HEK293T (cell line): Measurements from ENCODE around the gene DIPK2A.

ENCODE experiments used
- CTCF ChIA-PET: fragments of 350-600 bp; formaldehyde crosslinking; extraction: SDS; loops from one replicate; lab custom pipeline; 2021; ENCODE audit warnings: antibody characterized with exemption, inconsistent platforms; lab: Yijun Ruan, JAX
- POLR2A ChIA-PET: fragments of 350-600 bp; formaldehyde crosslinking; extraction: SDS; loops from one replicate; lab custom pipeline; 2020; ENCODE audit warnings: antibody characterized with exemption, inconsistent platforms; lab: Yijun Ruan, JAX
- DNase-seq: peaks from one replicate; pipeline ENCODE4 v3.0.0; 2012; ENCODE audit warnings: mixed read lengths; ENCODE audit errors: extremely low spot score
- ARNT ChIP-seq: fragments of 450-650 bp; IDR thresholded peaks from 2 replicates; pipeline ENCODE4 v1.6.1; 2017; ENCODE audit warnings: mild to moderate bottlenecking
- BHLHE40 ChIP-seq: fragments of 450-650 bp; IDR thresholded peaks from 2 replicates; pipeline ENCODE4 v1.6.1; 2016; ENCODE audit warnings: mild to moderate bottlenecking, moderate library complexity, borderline replicate concordance
- CTBP1 ChIP-seq: fragments of 450-650 bp; IDR thresholded peaks from 2 replicates; pipeline ENCODE4 v1.6.1; 2016; ENCODE audit warnings: borderline replicate concordance
- ELF4 ChIP-seq: fragments of 450-650 bp; IDR thresholded peaks from 2 replicates; pipeline ENCODE4 v1.6.1; 2017; ENCODE audit warnings: antibody characterized with exemption
- FOXA1 ChIP-seq: fragments of 450-650 bp; IDR thresholded peaks from 2 replicates; pipeline ENCODE4 v1.6.1; 2016; ENCODE audit warnings: mild to moderate bottlenecking
- FOXK2 ChIP-seq: fragments of 450-650 bp; IDR thresholded peaks from 2 replicates; pipeline ENCODE4 v1.6.1; 2016; ENCODE audit warnings: mild to moderate bottlenecking
- FOXM1 ChIP-seq: fragments of 450-650 bp; IDR thresholded peaks from 2 replicates; pipeline ENCODE4 v1.6.1; 2017; ENCODE audit warnings: mild to moderate bottlenecking, borderline replicate concordance
- HDGF ChIP-seq: fragments of 450-650 bp; IDR thresholded peaks from 2 replicates; pipeline ENCODE4 v1.6.1; 2017; ENCODE audit warnings: antibody characterized with exemption, borderline replicate concordance
- L3MBTL2 ChIP-seq: fragments of 450-650 bp; conservative IDR thresholded peaks from 2 replicates; pipeline ENCODE4 v1.6.1; 2016; ENCODE audit warnings: mild to moderate bottlenecking
- LEF1 ChIP-seq: fragments of 450-650 bp; IDR thresholded peaks from 2 replicates; pipeline ENCODE4 v1.6.1; 2017; ENCODE audit warnings: mild to moderate bottlenecking, borderline replicate concordance
- NFRKB ChIP-seq: fragments of 450-650 bp; IDR thresholded peaks from 2 replicates; pipeline ENCODE4 v1.6.1; 2016; ENCODE audit warnings: mild to moderate bottlenecking, moderate library complexity
- SP1 ChIP-seq: fragments of 450-650 bp; IDR thresholded peaks from 2 replicates; pipeline ENCODE4 v1.6.1; 2017
- SUZ12 ChIP-seq: fragments of 450-650 bp; IDR thresholded peaks from 2 replicates; pipeline ENCODE4 v1.6.1; 2016; ENCODE audit warnings: mild to moderate bottlenecking
- TARDBP ChIP-seq: fragments of 450-650 bp; IDR thresholded peaks from 2 replicates; pipeline ENCODE4 v1.6.1; 2016
- ZNF384 ChIP-seq: fragments of 450-650 bp; IDR thresholded peaks from 2 replicates; pipeline ENCODE4 v1.6.1; 2016
- TF ChIP-seq, protein P1 (sequence below): fragments of 450-650 bp; IDR thresholded peaks from 2 replicates; pipeline ENCODE4 v1.6.1; 2016

The DIPK2A gene

DNA sequence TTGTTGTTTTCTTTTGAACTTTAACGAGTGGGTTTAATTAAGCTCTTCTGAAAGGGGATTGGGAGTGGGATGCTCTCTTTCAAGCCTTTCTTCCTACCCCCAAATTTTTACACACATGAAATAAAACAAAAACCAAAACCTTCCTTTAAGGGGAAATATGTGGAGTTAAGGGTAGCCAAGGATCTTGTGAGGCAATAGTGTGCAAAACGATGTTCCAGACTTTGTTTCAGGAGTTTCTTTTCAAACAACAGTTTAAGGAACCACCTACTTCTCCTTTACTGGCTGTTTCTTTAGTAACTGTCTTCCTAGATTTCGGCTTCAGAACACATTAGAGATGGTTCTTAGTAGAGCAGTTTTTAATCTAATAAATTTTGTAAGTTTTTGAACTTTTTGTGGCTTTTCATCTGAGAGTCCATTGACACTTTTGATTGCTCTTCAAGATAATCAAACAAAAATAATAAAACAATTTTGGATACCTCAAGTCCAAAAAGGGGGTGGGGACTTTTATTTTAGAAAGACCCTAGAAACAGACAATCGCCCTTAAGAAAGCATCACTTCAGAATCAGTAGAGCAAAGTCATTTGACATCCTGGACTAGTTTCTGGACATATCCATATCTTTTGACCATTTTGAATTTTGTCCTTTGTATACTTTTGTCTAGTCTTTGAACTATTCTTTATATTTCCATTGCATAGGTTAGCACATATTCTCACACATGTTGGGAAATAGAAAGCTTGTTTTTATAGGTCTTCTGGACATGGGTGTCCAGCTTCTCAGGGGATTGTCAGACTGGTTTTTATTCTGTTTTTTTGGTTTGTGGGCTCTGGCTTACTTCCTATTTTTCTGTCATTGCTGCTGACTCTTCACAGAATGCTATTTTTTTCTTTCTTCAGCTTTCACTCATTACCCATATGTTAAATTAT lies 6.0 kb downstream of the DIPK2A start:
- TF ChIP-seq, protein P1, sequence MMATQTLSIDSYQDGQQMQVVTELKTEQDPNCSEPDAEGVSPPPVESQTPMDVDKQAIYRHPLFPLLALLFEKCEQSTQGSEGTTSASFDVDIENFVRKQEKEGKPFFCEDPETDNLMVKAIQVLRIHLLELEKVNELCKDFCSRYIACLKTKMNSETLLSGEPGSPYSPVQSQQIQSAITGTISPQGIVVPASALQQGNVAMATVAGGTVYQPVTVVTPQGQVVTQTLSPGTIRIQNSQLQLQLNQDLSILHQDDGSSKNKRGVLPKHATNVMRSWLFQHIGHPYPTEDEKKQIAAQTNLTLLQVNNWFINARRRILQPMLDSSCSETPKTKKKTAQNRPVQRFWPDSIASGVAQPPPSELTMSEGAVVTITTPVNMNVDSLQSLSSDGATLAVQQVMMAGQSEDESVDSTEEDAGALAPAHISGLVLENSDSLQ = no peak
- no peak for TF ChIP-seq NFRKB
- no peak for TF ChIP-seq ZNF384
- TF ChIP-seq HDGF = no peak
- no peak for TF ChIP-seq FOXM1
- TF ChIP-seq ELF4 = no peak
- TF ChIP-seq BHLHE40 = no peak
- no peak for TF ChIP-seq SUZ12
- TF ChIP-seq LEF1 = no peak
- TF ChIP-seq TARDBP = no peak
- no peak for TF ChIP-seq ARNT
- TF ChIP-seq FOXA1 = no peak
- no peak for TF ChIP-seq L3MBTL2
- no peak for TF ChIP-seq CTBP1
- TF ChIP-seq FOXK2 = no peak
- TF ChIP-seq SP1 = no peak
- no peak for DNase-seq
- ChIA-PET CTCF (no interaction called here), POLR2A (no interaction called here)

DNA sequence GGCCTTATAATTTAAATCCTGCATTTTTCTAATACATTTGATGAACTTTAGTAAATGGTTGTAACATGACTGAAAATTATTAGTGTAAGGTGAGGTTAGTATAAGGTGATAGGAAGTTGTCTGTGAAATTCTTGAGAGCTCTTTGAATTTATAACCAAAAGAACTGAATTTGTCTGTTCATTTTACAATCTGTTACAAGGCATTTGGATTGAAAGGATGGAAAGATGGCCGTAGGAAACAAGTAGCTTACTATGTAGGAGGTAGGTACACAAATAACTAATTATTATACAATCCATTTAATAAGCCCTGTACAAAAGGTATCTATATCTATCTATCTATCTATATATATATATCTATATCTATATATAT lies 6.6 kb downstream of the DIPK2A start:
- ChIA-PET CTCF (no interaction called here), POLR2A (no interaction called here)
- TF ChIP-seq SP1 (no peak), CTBP1 (no peak), TARDBP (no peak), FOXK2 (no peak), BHLHE40 (no peak), LEF1 (no peak), L3MBTL2 (no peak), ZNF384 (no peak), FOXA1 (no peak), NFRKB (no peak), FOXM1 (no peak), SUZ12 (no peak), ARNT (no peak), ELF4 (no peak)
- no peak for DNase-seq

DNA sequence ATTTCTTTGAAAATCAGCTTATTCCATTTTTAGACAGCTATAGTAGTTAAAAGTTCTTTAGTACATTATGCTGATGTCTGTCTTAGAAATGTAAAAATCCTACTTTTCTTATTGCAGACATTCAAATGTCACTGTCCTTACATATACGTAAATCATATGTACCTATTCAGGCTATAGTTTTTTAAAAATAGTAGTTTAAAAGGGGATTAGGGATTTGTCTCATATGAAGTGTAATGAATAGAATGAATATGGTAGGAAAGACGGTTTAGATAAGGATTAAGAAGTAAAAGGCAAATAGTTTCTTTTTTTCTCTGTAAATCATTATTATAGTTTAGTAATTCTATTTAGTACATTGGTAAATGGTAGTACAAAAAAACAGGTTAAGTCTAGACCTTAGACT lies 7.4 kb downstream of the DIPK2A start:
- ChIA-PET POLR2A (no interaction called here), CTCF (no interaction called here)
- TF ChIP-seq HDGF (no peak), FOXM1 (no peak)

DNA sequence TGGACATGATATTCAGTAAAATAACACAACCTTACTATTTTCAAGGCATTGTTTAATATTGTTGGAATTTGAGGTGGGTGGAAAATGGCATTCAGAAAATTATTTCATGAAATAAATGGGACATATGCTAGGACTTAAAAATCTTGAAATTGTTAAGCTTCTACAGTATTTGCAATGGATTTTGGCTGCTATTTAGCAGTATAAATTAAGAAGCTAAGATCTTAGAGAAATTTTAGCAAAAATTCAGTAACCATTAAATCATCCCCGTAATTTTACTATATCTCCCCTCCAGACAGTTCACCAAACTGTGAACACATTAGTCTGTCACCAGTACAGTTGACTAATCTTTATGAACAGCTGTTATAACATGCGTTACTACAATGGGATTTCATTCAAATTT lies 8.2 kb downstream of the DIPK2A start:
- POLR2A ChIA-PET = interaction anchor here (1.9 kb wide), 1 partner anchor 8 kb away, joined by 12 read pairs; the partner anchor contains the start of gene DIPK2A
- no peak for TF ChIP-seq CTBP1
- no peak for TF ChIP-seq TARDBP
- no peak for TF ChIP-seq HDGF
- no peak for DNase-seq
- CTCF ChIA-PET = no interaction called here

More for the DNA sequence above, 7.4 kb downstream of the DIPK2A start:
- DNase-seq = no peak

DNA sequence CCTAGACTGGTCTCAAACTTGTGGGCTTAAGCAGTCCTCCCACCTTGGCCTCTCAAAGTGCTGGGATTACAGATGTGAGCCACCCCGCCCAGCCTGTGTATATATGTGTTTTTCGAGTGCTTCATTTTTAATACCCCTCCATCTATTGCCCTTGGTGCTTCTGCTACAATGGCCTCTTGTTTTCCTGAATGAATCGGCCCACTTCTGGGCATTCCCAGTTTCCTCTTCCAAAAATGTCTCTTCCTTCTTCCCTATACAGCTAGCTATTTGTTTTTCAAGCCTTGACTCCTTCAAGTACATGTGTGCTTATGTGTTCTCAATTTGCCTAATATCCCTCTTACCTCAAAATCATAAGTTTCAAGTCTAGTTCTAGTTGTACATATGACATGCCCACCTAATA lies 16.7 kb downstream of the DIPK2A start:
- no peak for TF ChIP-seq HDGF
- TF ChIP-seq ELF4 = no peak
- DNase-seq = no peak
- ChIA-PET POLR2A (interaction anchor here (0.8 kb wide), 1 partner anchor 17 kb away, joined by 3 read pairs; no protein-coding TSS in a partner anchor), CTCF (no interaction called here)

DNA sequence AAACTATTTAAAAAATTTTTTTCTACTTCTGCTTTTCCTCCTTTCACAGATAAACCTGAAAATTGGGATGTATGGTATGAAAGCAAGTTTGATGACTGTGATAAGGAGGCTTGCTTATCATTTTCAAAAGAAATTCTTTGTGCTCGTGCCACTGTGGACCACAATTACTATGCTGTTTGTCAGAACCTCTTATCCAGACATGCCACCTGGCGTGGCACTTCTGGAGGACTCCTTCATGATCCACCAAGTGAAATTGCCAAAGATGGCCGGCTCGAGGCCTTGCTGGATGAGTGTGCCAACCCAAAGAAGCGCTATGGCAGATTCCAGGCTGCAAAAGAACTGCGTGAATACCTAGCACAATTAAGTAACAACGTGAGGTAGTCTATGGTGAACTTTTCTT lies 17.8 kb downstream of the DIPK2A start:
- ChIA-PET CTCF (no interaction called here), POLR2A (no interaction called here)
- no peak for DNase-seq
- TF ChIP-seq L3MBTL2 = no peak
- TF ChIP-seq LEF1 = no peak
- no peak for TF ChIP-seq CTBP1
- no peak for TF ChIP-seq SP1
- no peak for TF ChIP-seq SUZ12
- TF ChIP-seq FOXA1 = no peak

DNA sequence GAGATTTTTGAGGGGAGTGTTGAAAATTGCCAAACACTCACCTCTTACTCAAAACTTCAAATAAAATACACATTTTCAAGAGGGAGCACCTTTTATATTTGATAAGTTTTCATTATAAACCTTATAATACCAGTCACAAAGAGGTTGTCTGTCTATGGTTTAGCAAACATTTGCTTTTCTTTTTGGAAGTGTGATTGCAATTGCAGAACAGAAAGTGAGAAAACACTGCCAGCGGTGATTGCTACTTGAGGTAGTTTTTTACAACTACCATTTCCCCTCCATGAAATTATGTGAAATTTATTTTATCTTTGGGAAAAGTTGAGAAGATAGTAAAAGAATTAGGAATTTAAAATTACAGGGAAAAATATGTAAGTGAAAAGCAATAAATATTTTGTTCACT lies 20.1 kb downstream of the DIPK2A start:
- TF ChIP-seq LEF1 = no peak
- no peak for TF ChIP-seq CTBP1
- TF ChIP-seq ZNF384 = no peak
- no peak for TF ChIP-seq NFRKB
- no peak for TF ChIP-seq ARNT
- TF ChIP-seq FOXA1 = no peak
- TF ChIP-seq ELF4 = no peak
- TF ChIP-seq, protein P1 = no peak
- TF ChIP-seq HDGF = no peak
- no peak for TF ChIP-seq BHLHE40
- no peak for TF ChIP-seq L3MBTL2
- TF ChIP-seq FOXM1 = no peak
- no peak for DNase-seq
- POLR2A ChIA-PET = no interaction called here
- CTCF ChIA-PET = no interaction called here
